ENCODE results near the gene SH3RF3.

DNA sequence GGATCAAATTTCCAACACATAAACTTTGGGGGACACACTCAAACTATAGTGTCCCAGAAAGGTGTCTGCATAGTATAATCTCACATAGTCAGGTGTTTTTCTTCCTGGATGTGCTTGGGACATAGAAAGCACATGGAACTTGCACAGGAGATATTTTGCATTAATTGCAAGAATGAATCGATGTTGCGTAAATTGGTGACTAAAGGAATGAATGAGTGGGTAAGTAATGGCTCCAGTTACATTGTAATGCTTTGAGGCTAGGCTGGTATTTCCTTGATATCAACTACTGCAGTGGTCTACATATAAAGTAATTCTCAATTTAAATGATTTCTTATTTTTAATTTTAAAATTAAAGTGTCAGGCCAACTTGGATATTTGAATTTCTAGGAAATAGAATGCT is 53.4 kb downstream of the SH3RF3 start:
- TF ChIP-seq, protein P1, sequence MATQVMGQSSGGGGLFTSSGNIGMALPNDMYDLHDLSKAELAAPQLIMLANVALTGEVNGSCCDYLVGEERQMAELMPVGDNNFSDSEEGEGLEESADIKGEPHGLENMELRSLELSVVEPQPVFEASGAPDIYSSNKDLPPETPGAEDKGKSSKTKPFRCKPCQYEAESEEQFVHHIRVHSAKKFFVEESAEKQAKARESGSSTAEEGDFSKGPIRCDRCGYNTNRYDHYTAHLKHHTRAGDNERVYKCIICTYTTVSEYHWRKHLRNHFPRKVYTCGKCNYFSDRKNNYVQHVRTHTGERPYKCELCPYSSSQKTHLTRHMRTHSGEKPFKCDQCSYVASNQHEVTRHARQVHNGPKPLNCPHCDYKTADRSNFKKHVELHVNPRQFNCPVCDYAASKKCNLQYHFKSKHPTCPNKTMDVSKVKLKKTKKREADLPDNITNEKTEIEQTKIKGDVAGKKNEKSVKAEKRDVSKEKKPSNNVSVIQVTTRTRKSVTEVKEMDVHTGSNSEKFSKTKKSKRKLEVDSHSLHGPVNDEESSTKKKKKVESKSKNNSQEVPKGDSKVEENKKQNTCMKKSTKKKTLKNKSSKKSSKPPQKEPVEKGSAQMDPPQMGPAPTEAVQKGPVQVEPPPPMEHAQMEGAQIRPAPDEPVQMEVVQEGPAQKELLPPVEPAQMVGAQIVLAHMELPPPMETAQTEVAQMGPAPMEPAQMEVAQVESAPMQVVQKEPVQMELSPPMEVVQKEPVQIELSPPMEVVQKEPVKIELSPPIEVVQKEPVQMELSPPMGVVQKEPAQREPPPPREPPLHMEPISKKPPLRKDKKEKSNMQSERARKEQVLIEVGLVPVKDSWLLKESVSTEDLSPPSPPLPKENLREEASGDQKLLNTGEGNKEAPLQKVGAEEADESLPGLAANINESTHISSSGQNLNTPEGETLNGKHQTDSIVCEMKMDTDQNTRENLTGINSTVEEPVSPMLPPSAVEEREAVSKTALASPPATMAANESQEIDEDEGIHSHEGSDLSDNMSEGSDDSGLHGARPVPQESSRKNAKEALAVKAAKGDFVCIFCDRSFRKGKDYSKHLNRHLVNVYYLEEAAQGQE (IDR thresholded peaks at IDR 0.05; ENCODE audit: insufficient read depth in 1 of 2, low read depth in 2 of 2, low read length in 2 of 2) = no peak
- TF ChIP-seq POLR2AphosphoS5 (IDR thresholded peaks at IDR 0.05; ENCODE audit: low read depth, low read length) (no peak), TAF1 (IDR thresholded peaks at IDR 0.05; ENCODE audit: borderline replicate concordance, insufficient read depth, low read length) (no peak)
